ENCODE data around the gene NLN. TPM values are rescaled to one million over a fixed set of nuclear protein-coding genes. Genes with fewer than 3 reads are reported as not detected.

Gene NLN
- total RNA-seq, 1 donor from 2014 or later, result 13.8 TPM

- ATAC-seq, result no peak
- no peak for DNase-seq
- Histone ChIP-seq H3K4me1 (no peaks in the 10 kb centered on the region), H3K36me3 (no peaks in the 10 kb centered on the region), H3K27ac (no peak overlapping the region), H3K27me3 (ENCODE audit: low read depth) (no peaks in the 10 kb centered on the region), H3K9me3 (no peaks in the 10 kb centered on the region), H3K4me3 (no peak overlapping the region)
- no peak for TF ChIP-seq CTCF (IDR thresholded peaks at IDR 0.05)
- intact Hi-C loops (cut with DNase I), result no loop called here
Observed at GRCh38 chr5:65817931-65818330, 95.9 kb downstream of the NLN start.

GRCh38 chr5:65818592-65818991 is 96.6 kb downstream of the NLN start:
- H3K27me3 ChIP-seq (ENCODE audit: low read depth), result no peaks in the 10 kb centered on the region
- H3K36me3 ChIP-seq, result no peaks in the 10 kb centered on the region
- H3K27ac ChIP-seq, result no peak overlapping the region
- H3K9me3 ChIP-seq, result no peaks in the 10 kb centered on the region
- intact Hi-C loops (cut with DNase I), result no loop called here
- no peak for ATAC-seq
- no peak for DNase-seq
- TF ChIP-seq CTCF (IDR thresholded peaks at IDR 0.05), result no peak
- H3K4me1 ChIP-seq, result no peaks in the 10 kb centered on the region
- H3K4me3 ChIP-seq, result no peak overlapping the region

GRCh38 chr5:65819215-65819904 is 97.4 kb downstream of the NLN start:
- Histone ChIP-seq H3K27me3 (ENCODE audit: low read depth) (no peaks in the 10 kb centered on the region), H3K4me1 (no peaks in the 10 kb centered on the region), H3K27ac (no peak overlapping the region), H3K4me3 (no peak overlapping the region), H3K36me3 (no peaks in the 10 kb centered on the region), H3K9me3 (no peaks in the 10 kb centered on the region)
- intact Hi-C loops (cut with DNase I), result no loop called here
- DNase-seq, result no peak
- no peak for ATAC-seq
- no peak for TF ChIP-seq CTCF (IDR thresholded peaks at IDR 0.05)

GRCh38 chr5:65819905-65820240 is 97.9 kb downstream of the NLN start:
- ATAC-seq (no peak), DNase-seq (no peak)
- Histone ChIP-seq H3K36me3 (no peaks in the 10 kb centered on the region), H3K27ac (no peak overlapping the region), H3K27me3 (ENCODE audit: low read depth) (no peaks in the 10 kb centered on the region), H3K4me3 (no peak overlapping the region), H3K4me1 (no peaks in the 10 kb centered on the region), H3K9me3 (no peaks in the 10 kb centered on the region)
- intact Hi-C loops (cut with DNase I), result no loop called here
- TF ChIP-seq CTCF (IDR thresholded peaks at IDR 0.05), result no peak

- no peak for TF ChIP-seq CTCF (IDR thresholded peaks at IDR 0.05)
- no peak overlapping the region for H3K27ac ChIP-seq
- no peaks in the 10 kb centered on the region for H3K27me3 ChIP-seq (ENCODE audit: low read depth)
- no peaks in the 10 kb centered on the region for H3K9me3 ChIP-seq
- intact Hi-C loops (cut with DNase I), result no loop called here
- no peaks in the 10 kb centered on the region for H3K4me1 ChIP-seq
- ATAC-seq (no peak), DNase-seq (no peak)
- H3K4me3 ChIP-seq, result no peak overlapping the region
- no peaks in the 10 kb centered on the region for H3K36me3 ChIP-seq
Observed at GRCh38 chr5:65820373-65820772, 98.4 kb downstream of the NLN start.
